Measurements from ENCODE around the gene UBL7. TPM values are rescaled to one million over a fixed set of nuclear protein-coding genes. Genes with fewer than 3 reads are reported as not detected.

Gene UBL7
- total and polyA plus RNA-seq, 3 donors from 2014 or later: 61.9 to 104 (median 70.6) TPM

DNA sequence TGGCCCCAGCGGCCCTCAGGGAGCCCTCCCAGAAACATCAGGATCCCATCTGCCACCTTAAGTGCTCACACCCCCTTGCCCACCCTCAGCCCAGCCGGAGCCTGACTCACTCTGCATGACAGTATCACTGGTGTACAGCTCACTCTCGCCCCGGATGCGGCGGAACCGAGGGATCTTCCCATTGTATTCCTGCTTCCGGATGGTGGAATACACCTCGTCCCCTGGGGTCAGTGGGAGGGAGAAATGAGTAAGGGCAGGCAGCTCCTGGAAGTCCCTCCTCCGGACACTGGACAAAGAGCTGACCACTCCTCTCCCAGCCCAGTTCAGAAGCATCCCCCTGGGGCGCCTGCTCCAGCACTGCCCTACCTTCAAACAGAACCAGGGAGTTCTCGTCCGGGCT lies 43.7 kb downstream of the UBL7 start:
- TF ChIP-seq CTCF (IDR thresholded peaks at IDR 0.05): no peak
- TF ChIP-seq POLR2A (IDR thresholded peaks at IDR 0.05): no peak
- intact Hi-C loops (cut with DNase I; ENCODE audit: low total_unique reads): no loop called here
- Histone ChIP-seq H3K4me1 (peaks cover 73% of the 10 kb centered on the region), H3K4me3 (peak overlapping the region in 1 of 2 donors; percentile 23), H3K27ac (no peak overlapping the region), H3K27me3 (no peaks in the 10 kb centered on the region), H3K9me3 (no peaks in the 10 kb centered on the region), H3K36me3 (ENCODE audit: low read depth, missing control alignments) (no peaks in the 10 kb centered on the region)
- 54 to 68% methylated on average over 9 to 13 of the region's 13 CpGs for WGBS, 2 donors
- peak; percentile 48 for DNase-seq

DNA sequence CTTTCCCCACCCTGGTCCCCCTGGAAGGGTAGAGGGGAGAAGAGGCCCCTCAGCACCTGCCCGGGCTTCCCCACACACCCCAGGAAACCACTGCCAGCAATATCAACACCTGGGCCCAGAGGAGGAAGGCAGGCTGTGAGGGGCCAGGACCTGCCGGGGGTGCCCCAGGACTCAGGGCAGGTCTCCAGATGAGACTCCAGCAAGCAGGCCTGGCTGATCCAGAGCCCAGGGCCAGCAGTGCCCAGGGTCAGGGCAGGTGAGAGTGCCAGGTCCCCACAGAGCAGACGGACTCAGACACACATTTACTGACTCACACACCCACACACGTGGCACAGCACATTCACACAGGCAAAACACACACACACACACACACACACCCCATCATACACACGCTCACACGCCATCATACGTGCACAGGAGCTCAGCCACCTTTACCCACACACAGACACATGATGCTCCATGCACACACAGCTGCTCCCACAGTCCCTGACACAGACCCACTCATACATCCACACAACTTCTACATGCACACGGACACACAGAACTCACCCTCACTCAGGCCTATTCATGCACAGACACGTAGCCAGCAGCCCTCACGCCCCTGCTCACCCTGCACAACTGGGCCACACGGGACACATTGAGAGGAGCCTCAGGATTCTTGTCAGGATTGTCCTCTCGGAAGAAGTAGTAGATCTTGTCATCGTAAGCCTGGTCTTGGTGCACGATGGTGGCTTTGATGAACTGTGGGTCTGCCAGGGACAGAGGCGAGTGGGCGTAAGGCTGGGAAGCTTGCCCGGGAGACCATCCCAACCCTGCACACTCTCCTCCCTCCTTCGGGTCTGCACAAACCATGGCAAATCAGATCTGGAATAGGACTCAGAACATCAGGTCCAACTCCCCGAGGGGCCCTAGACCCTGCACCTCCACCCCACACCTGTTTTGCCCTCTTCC lies 44.7 kb downstream of the UBL7 start:
- Histone ChIP-seq H3K4me3 (peak overlapping the region in 1 of 2 donors; percentile 23), H3K36me3 (ENCODE audit: low read depth, missing control alignments) (no peaks in the 10 kb centered on the region), H3K9me3 (no peaks in the 10 kb centered on the region), H3K27me3 (no peaks in the 10 kb centered on the region), H3K4me1 (peaks cover 70% of the 10 kb centered on the region), H3K27ac (no peak overlapping the region)
- 69 to 71% methylated on average over 17 to 19 of the region's 19 CpGs for WGBS, 2 donors
- TF ChIP-seq POLR2A (IDR thresholded peaks at IDR 0.05) (no peak), CTCF (IDR thresholded peaks at IDR 0.05) (no peak)
- intact Hi-C loops (cut with DNase I; ENCODE audit: low total_unique reads): no loop called here
- no peak for DNase-seq

- no peak for TF ChIP-seq POLR2A (IDR thresholded peaks at IDR 0.05)
- TF ChIP-seq CTCF (IDR thresholded peaks at IDR 0.05): no peak
- DNase-seq: no peak
- H3K9me3 ChIP-seq: no peaks in the 10 kb centered on the region
- H3K36me3 ChIP-seq (ENCODE audit: low read depth, missing control alignments): no peaks in the 10 kb centered on the region
- H3K27me3 ChIP-seq: no peaks in the 10 kb centered on the region
- 95 to 98% methylated on average over 8 to 12 of the region's 12 CpGs for WGBS, 2 donors
- intact Hi-C loops (cut with DNase I; ENCODE audit: low total_unique reads): no loop called here
- H3K4me1 ChIP-seq: peaks cover 55% of the 10 kb centered on the region
- no peak overlapping the region for H3K4me3 ChIP-seq
- H3K27ac ChIP-seq: no peak overlapping the region
Observed at GRCh38 chr15:74414603-74415338, 46.2 kb downstream of the UBL7 start.

DNA sequence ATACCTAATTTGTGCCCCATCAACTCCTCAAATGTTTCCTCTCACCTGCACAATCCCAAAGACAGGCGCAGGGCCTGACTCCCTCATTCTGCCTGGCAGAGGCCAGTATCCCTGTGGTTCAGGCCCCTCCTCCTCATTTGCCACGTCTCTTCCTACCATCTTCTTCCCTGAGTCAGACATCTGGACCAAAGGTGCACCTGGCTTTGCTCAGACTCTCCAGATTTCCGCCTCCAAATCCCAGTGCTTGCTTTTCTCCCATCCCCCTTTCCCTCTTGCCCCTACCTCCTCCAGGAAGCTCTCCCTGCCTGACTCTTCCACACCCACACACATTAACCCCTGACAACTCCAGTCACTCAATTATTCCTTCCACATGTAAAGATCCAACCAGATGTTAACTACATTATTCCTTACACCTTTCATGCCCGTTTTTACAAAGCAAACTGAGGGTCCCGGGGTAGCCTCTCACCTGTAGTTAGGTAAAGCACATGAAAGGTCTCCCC lies 46.8 kb downstream of the UBL7 start:
- H3K27ac ChIP-seq: no peak overlapping the region
- TF ChIP-seq POLR2A (IDR thresholded peaks at IDR 0.05) (no peak), CTCF (IDR thresholded peaks at IDR 0.05) (no peak)
- H3K36me3 ChIP-seq (ENCODE audit: low read depth, missing control alignments): no peaks in the 10 kb centered on the region
- no peaks in the 10 kb centered on the region for H3K27me3 ChIP-seq
- H3K4me1 ChIP-seq: peaks cover 49% of the 10 kb centered on the region
- 83 to 86% methylated on average over 5 of the region's 5 CpGs for WGBS, 2 donors
- no peak for DNase-seq
- H3K4me3 ChIP-seq: no peak overlapping the region
- H3K9me3 ChIP-seq: no peaks in the 10 kb centered on the region
- intact Hi-C loops (cut with DNase I; ENCODE audit: low total_unique reads): no loop called here

All from testis (tissue), 3 donors.